ENCODE data around the gene COMMD1. TPM values are rescaled to one million over a fixed set of nuclear protein-coding genes. Genes with fewer than 3 reads are reported as not detected.

COMMD1 gene
- polyA plus RNA-seq, 1 of the 3 experiments (the other 2 are of a cell fraction), result 32.5 TPM

DNA sequence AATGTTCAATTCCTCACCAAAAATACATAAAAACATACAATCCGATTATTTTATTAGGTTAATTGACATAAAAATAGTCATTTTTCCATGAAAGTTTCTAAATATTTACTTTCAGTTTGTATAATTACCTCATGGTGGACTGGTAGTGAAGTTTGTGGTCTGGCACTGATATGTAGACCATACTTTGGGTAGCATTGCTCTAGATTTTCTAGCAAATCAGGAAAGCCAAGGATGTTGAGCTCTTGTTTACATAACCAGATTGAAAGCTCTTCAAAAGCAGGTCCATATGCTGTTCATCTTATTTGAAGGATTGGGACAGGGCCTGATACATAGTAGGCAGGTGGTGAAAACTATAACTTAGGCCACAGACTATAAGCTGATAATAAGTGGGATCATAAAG is 61.8 kb downstream of the COMMD1 start:
- ChIA-PET CTCF (interaction anchor here (0.7 kb wide), 1 partner anchor 849 kb away, joined by 3 read pairs; no protein-coding TSS in a partner anchor), POLR2A (no interaction called here)
- Histone ChIP-seq H3K79me2 (ENCODE audit: insufficient read depth) (no peaks in the 10 kb centered on the region), H3K9me2 (no peaks in the 10 kb centered on the region), H3K4me1 (ENCODE audit: control insufficient read depth in 1 of 2, insufficient read depth in 2 of 2, low read depth in 1 of 2, low read length in 1 of 2) (no peaks in the 10 kb centered on the region), H2AFZ (ENCODE audit: low read depth) (no peak overlapping the region), H3K4me2 (no peak overlapping the region), H3K27ac (ENCODE audit: low read depth in 2 of 2, low read length in 1 of 2) (no peak overlapping the region), H3K4me3 (ENCODE audit: low read depth in 2 of 2, low read length in 1 of 2) (no peak overlapping the region), H3K9ac (no peak overlapping the region), H3K9me3 (no peaks in the 10 kb centered on the region), H3K27me3 (ENCODE audit: insufficient read depth) (no peaks in the 10 kb centered on the region), H3F3A (replicated peaks; ENCODE audit: insufficient read depth) (peaks cover 3% of the 10 kb centered on the region), H3K36me3 (replicated peaks in 1 of 2; ENCODE audit: control insufficient read depth in 1 of 2, insufficient read depth in 2 of 2, low read length in 1 of 2) (no peaks in the 10 kb centered on the region), H4K20me1 (ENCODE audit: insufficient read depth) (no peaks in the 10 kb centered on the region)
- DNase-seq, result no peak
- WGBS (ENCODE audit: low lambda C conversion rate), result 86% methylated on average over 1 of the region's 1 CpG
- no peak for TF ChIP-seq EP300 (IDR thresholded peaks at IDR 0.05; ENCODE audit: borderline replicate concordance in 1 of 2, low read depth in 1 of 2, low read length in 1 of 2)
- TF ChIP-seq RFX5 (IDR thresholded peaks at IDR 0.05; ENCODE audit: low read length), result no peak
- no peak for TF ChIP-seq TAF1 (IDR thresholded peaks at IDR 0.05; ENCODE audit: borderline replicate concordance, low read depth, low read length)
- TF ChIP-seq, protein P1, sequence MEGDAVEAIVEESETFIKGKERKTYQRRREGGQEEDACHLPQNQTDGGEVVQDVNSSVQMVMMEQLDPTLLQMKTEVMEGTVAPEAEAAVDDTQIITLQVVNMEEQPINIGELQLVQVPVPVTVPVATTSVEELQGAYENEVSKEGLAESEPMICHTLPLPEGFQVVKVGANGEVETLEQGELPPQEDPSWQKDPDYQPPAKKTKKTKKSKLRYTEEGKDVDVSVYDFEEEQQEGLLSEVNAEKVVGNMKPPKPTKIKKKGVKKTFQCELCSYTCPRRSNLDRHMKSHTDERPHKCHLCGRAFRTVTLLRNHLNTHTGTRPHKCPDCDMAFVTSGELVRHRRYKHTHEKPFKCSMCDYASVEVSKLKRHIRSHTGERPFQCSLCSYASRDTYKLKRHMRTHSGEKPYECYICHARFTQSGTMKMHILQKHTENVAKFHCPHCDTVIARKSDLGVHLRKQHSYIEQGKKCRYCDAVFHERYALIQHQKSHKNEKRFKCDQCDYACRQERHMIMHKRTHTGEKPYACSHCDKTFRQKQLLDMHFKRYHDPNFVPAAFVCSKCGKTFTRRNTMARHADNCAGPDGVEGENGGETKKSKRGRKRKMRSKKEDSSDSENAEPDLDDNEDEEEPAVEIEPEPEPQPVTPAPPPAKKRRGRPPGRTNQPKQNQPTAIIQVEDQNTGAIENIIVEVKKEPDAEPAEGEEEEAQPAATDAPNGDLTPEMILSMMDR (IDR thresholded peaks at IDR 0.05), result no peak
- no peak for TF ChIP-seq TEAD4 (IDR thresholded peaks at IDR 0.05; ENCODE audit: borderline replicate concordance, insufficient read depth)
- no peak for TF ChIP-seq GABPA (IDR thresholded peaks at IDR 0.05; ENCODE audit: low read depth)

DNA sequence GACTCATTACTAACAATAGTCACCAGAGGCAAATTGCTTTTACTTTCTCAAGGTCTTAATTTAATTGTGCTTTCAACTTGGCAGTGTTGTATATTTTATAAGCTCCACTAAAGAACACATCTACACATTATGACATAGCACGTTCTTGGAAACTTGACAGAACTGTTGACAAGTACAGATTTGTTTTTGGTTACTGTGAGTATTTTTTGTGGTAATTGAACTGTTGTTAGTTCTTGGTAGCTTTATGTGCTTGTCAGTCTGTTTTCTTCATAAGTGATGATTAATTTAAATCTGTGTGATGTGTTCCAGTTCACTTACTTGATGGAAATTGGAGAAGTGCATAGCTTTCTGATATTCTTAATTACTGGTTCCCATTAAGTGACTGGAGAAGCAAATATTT is 63.9 kb downstream of the COMMD1 start:
- no peak for DNase-seq
- no peak for TF ChIP-seq POLR2AphosphoS5 (IDR thresholded peaks at IDR 0.05; ENCODE audit: low read depth, low read length)
- no peak for TF ChIP-seq CHD2 (IDR thresholded peaks at IDR 0.05; ENCODE audit: low read length, partially characterized antibody)
- TF ChIP-seq, protein P2, sequence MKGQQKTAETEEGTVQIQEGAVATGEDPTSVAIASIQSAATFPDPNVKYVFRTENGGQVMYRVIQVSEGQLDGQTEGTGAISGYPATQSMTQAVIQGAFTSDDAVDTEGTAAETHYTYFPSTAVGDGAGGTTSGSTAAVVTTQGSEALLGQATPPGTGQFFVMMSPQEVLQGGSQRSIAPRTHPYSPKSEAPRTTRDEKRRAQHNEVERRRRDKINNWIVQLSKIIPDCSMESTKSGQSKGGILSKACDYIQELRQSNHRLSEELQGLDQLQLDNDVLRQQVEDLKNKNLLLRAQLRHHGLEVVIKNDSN (IDR thresholded peaks at IDR 0.05; ENCODE audit: borderline replicate concordance, low read depth), result no peak
- no peak for TF ChIP-seq SMC3 (IDR thresholded peaks at IDR 0.05; ENCODE audit: low read depth, low read length)
- TF ChIP-seq RXRA (IDR thresholded peaks at IDR 0.05; ENCODE audit: borderline replicate concordance, low read depth), result no peak
- TF ChIP-seq ELF1 (IDR thresholded peaks at IDR 0.05), result no peak
- TF ChIP-seq RFX5 (IDR thresholded peaks at IDR 0.05; ENCODE audit: low read length), result no peak
- TF ChIP-seq, protein P3, sequence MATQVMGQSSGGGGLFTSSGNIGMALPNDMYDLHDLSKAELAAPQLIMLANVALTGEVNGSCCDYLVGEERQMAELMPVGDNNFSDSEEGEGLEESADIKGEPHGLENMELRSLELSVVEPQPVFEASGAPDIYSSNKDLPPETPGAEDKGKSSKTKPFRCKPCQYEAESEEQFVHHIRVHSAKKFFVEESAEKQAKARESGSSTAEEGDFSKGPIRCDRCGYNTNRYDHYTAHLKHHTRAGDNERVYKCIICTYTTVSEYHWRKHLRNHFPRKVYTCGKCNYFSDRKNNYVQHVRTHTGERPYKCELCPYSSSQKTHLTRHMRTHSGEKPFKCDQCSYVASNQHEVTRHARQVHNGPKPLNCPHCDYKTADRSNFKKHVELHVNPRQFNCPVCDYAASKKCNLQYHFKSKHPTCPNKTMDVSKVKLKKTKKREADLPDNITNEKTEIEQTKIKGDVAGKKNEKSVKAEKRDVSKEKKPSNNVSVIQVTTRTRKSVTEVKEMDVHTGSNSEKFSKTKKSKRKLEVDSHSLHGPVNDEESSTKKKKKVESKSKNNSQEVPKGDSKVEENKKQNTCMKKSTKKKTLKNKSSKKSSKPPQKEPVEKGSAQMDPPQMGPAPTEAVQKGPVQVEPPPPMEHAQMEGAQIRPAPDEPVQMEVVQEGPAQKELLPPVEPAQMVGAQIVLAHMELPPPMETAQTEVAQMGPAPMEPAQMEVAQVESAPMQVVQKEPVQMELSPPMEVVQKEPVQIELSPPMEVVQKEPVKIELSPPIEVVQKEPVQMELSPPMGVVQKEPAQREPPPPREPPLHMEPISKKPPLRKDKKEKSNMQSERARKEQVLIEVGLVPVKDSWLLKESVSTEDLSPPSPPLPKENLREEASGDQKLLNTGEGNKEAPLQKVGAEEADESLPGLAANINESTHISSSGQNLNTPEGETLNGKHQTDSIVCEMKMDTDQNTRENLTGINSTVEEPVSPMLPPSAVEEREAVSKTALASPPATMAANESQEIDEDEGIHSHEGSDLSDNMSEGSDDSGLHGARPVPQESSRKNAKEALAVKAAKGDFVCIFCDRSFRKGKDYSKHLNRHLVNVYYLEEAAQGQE (IDR thresholded peaks at IDR 0.05; ENCODE audit: low read depth, low read length), result no peak
- no peak for TF ChIP-seq FOXJ3 (CRISPR knock-in tag; IDR thresholded peaks at IDR 0.05)
- no peak for TF ChIP-seq GATA2 (CRISPR knock-in tag; IDR thresholded peaks at IDR 0.05)
- TF ChIP-seq, protein P4, sequence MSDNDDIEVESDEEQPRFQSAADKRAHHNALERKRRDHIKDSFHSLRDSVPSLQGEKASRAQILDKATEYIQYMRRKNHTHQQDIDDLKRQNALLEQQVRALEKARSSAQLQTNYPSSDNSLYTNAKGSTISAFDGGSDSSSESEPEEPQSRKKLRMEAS (IDR thresholded peaks at IDR 0.05; ENCODE audit: low read depth), result no peak
- TF ChIP-seq JUND (IDR thresholded peaks at IDR 0.05), result no peak
- no peak for TF ChIP-seq RAD21 (IDR thresholded peaks at IDR 0.05; ENCODE audit: low read length)
- TF ChIP-seq, protein P5, sequence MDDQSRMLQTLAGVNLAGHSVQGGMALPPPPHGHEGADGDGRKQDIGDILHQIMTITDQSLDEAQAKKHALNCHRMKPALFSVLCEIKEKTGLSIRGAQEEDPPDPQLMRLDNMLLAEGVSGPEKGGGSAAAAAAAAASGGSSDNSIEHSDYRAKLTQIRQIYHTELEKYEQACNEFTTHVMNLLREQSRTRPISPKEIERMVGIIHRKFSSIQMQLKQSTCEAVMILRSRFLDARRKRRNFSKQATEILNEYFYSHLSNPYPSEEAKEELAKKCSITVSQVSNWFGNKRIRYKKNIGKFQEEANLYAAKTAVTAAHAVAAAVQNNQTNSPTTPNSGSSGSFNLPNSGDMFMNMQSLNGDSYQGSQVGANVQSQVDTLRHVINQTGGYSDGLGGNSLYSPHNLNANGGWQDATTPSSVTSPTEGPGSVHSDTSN (IDR thresholded peaks at IDR 0.05), result no peak
- no peak for TF ChIP-seq EZH2phosphoT487 (IDR thresholded peaks at IDR 0.05; ENCODE audit: borderline replicate concordance, low read depth)
- no peak for TF ChIP-seq SIN3A (IDR thresholded peaks at IDR 0.05; ENCODE audit: borderline replicate concordance, low read depth, low read length)
- TF ChIP-seq EP300 (IDR thresholded peaks at IDR 0.05; ENCODE audit: borderline replicate concordance in 1 of 2, low read depth in 1 of 2, low read length in 1 of 2), result no peak
- Histone ChIP-seq H3K4me2 (no peak overlapping the region), H3K9me3 (no peaks in the 10 kb centered on the region), H3K9me2 (no peaks in the 10 kb centered on the region), H2AFZ (ENCODE audit: low read depth) (no peak overlapping the region), H3K79me2 (ENCODE audit: insufficient read depth) (no peaks in the 10 kb centered on the region), H3K36me3 (replicated peaks in 1 of 2; ENCODE audit: control insufficient read depth in 1 of 2, insufficient read depth in 2 of 2, low read length in 1 of 2) (no peaks in the 10 kb centered on the region), H3K4me1 (ENCODE audit: control insufficient read depth in 1 of 2, insufficient read depth in 2 of 2, low read depth in 1 of 2, low read length in 1 of 2) (no peaks in the 10 kb centered on the region), H3F3A (replicated peaks; ENCODE audit: insufficient read depth) (peaks cover 3% of the 10 kb centered on the region), H3K9ac (no peak overlapping the region), H3K27me3 (ENCODE audit: insufficient read depth) (no peaks in the 10 kb centered on the region), H4K20me1 (ENCODE audit: insufficient read depth) (no peaks in the 10 kb centered on the region), H3K27ac (ENCODE audit: low read depth in 2 of 2, low read length in 1 of 2) (no peak overlapping the region), H3K4me3 (ENCODE audit: low read depth in 2 of 2, low read length in 1 of 2) (no peak overlapping the region)
- POLR2A ChIA-PET, result interaction anchor here (0.6 kb wide), 1 partner anchor 1055 kb away, joined by 3 read pairs; no protein-coding TSS in a partner anchor
- 78% methylated on average over 1 of the region's 1 CpG for WGBS (ENCODE audit: low lambda C conversion rate)
- CTCF ChIA-PET, result interaction anchor here (1.0 kb wide), 1 partner anchor 442 kb away, joined by 4 read pairs; no protein-coding TSS in a partner anchor
